GM18868 (cell line): ENCODE results near the gene NUDT3.
A peak's percentile ranks its signal among the peaks of the same experiment; 100 is the strongest.
"Not testable (repeated sequence)": the region's sequence is repeated elsewhere in the genome, so short reads cannot be mapped to it uniquely, and the experiment has no call there.

Experiments
- ATAC-seq: cut with Tn5 transposase; IDR thresholded peaks from one replicate; pipeline ENCODE4 v1.9.1; 2021; ENCODE audit warnings: mild to moderate bottlenecking, moderate library complexity; ENCODE audit not compliant: unreplicated experiment

The NUDT3 gene

GRCh38 chr6:34267746-34268145, 124.7 kb downstream of the NUDT3 start:
- ATAC-seq, result no peak

- not testable (repeated sequence) for ATAC-seq
Observed at GRCh38 chr6:34263484-34263883, 129.0 kb downstream of the NUDT3 start.

- no peak for ATAC-seq
Observed at GRCh38 chr6:34260576-34261267, 131.7 kb downstream of the NUDT3 start.

GRCh38 chr6:34259529-34260069, 132.9 kb downstream of the NUDT3 start:
- no peak for ATAC-seq

- not testable (repeated sequence) for ATAC-seq
Observed at GRCh38 chr6:34252395-34252794, 140.1 kb downstream of the NUDT3 start.

- peak; percentile 20 for ATAC-seq
Observed at GRCh38 chr6:34249469-34250261, 142.8 kb downstream of the NUDT3 start.

- peak; percentile 83 for ATAC-seq
Observed at GRCh38 chr6:34248727-34249468, 143.6 kb downstream of the NUDT3 start, which contains the start of gene SMIM29. TSS of gene SMIM29 (minus strand) at chr6:34249006. CDS start at chr6:34247791, 1,215 bp downstream.

- ATAC-seq, result peak; percentile 21
Observed at GRCh38 chr6:34248198-34248726, 144.2 kb downstream of the NUDT3 start.

GRCh38 chr6:34247481-34248197, 144.8 kb downstream of the NUDT3 start:
- no peak for ATAC-seq

- ATAC-seq, result no peak
Observed at GRCh38 chr6:34246563-34247391, 145.7 kb downstream of the NUDT3 start.

GRCh38 chr6:34246249-34246562, 146.3 kb downstream of the NUDT3 start:
- no peak for ATAC-seq

GRCh38 chr6:34245761-34246140, 146.7 kb downstream of the NUDT3 start:
- ATAC-seq, result not testable (repeated sequence)

GRCh38 chr6:34245032-34245760, 147.3 kb downstream of the NUDT3 start:
- ATAC-seq, result not testable (repeated sequence)

- ATAC-seq, result no peak
Observed at GRCh38 chr6:34243901-34244884, 148.3 kb downstream of the NUDT3 start.

GRCh38 chr6:34243131-34243771, 149.2 kb downstream of the NUDT3 start:
- no peak for ATAC-seq

GRCh38 chr6:34242252-34243130, 150.0 kb downstream of the NUDT3 start:
- ATAC-seq, result no peak
